Measurements from ENCODE around the gene GOLGA2.
"Not testable (repeated sequence)": the region's sequence is repeated elsewhere in the genome, so short reads cannot be mapped to it uniquely, and the experiment has no call there.

GOLGA2 gene

DNA sequence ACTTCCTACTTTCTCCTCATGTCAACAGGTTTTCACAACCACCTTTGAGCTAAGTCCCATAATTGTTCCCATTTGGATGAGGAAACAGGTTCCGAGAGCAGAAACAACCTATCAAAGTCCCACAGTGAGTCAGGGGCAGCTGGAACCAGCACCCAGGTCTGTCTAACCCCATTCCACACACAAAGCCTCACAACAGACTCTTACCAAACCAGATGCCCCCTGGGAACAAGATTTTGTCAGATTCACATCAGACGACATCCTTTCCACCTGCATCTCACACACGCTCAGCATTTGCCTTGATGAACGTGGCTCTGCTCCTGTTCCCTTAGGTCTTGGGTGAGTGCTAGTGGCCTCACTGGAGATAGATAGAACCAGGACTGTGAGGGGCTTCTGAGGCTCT, 17.3 kb upstream of the GOLGA2 start:
- DNase-seq, result no peak

DNA sequence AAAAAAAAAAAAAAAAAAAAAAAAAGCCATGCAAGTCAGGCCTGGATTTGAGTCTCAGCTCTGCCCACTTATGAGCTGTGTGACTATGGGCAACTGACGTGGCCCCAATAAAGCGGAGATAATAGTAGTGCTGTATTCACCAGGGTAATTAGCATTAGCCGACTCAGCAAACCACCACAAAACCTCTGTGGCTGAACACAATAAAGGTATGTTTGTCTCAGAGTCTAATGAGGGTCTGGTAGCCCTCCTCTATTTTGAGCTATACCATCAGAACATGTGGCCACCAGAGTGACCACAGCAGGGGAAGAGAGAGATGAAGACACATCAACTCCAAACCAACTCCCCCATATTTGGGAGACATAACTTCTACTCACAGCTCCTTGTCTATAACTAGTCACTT, 16.2 kb upstream of the GOLGA2 start:
- DNase-seq, result no peak

DNA sequence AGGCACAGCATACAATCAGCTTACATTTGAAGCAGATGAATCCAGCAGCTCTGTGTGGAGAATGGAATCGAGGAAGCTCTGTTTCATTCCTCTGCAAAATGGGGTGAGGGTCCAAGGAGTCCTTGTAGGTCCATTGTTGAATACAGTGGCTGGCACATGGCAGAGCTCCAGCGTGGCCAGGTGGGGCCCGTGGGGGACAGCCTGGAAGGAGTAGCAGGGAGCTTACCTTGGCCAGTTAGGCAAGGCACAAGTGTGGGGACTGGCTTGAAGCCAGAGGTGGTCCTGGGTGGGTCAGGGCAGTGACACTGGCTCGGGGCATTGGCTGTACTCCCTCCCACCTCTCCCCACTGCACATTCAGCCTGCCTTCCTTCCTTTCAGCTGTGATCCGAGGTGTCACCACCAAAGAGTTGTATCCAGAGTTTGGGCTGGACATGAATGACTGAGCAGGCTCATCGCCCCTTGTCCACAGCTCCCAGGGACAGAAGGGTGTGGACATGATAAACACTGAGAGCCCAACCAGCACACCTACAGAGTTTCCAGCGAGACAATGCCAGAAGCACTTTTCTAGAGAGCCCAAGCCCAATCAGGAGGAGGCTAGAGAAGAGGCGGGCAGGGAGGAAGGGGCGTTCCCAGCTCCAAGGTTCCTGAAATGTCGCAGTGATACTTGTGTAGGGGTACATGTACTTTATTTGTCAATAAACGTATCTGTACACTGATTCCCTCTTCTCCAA, 12.6 kb upstream of the GOLGA2 start:
- no peak for DNase-seq

DNA sequence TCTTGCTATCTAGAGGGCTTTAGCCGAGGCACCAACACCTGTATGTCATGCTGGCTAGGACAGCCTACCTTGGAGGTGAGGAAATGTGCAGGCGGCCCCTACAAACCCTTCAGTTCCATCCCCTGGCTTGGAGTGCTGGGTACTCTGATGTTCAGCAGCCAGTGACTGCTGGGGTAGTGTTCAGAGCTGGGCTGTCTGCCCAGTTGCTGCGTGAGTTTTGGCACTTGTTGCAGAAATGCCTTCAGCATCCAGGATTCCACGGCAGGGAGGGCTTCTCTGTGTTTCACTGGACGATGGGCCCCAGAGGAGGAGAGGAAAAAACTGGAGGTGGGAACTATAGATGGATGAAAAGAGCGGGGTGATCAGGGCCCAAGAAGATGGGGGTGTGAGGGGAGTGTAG, 10.6 kb upstream of the GOLGA2 start:
- no peak for DNase-seq

DNA sequence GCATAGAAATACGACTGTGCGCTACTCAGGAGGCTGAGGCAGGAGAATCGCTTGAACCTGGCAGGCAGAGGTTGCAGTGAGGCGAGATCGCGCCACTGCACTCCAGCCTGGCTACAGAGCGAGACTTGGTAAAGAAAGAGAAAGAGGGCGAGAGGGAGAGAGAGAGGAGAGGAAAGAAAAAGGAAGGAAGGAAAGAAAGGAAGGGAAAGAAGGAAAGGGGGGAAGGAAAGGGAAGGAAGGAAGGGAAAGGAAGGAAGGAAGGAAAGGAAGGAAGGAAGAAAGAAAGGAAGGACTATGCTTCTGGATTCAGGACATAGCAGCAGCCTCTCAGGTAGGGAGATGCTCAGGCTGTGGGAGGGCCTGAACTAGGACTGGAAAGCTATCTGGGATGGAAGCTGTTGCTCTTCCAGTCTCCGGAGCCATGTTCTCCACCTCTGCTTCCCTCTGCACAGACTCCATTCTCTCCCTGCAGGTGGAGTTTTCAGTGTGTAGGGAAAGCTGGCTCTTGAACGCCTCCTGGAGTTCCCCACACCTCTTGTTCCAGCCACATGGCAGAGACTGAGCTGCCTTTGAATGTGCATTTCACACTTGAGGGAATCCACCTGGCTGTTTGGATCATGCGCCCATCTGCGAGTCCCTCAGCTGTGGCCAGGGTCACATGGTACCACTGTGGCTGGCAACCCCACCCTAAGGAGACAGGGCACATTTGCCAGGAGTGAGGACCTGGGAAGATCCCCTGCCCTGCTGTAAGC, 9.4 kb upstream of the GOLGA2 start:
- no peak for DNase-seq

DNA sequence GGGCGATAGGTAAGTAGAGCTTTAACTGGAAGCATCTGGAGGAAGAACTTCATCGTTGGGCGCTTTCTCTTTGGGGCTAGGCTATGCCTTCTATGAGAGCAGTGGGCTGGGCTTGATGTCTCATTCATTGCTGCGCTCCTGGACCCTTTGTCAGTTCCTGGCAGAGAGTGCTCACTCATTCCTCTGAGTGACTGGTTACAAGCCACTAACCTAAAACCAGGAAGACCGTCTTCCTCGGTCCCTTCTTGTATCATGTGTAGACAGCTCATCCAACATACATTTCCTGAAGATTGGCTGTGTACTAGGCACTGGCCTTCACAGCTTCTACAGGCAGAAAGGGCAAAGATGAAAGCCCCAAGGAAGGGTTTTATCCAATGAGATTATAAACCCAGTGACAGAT, 6.7 kb upstream of the GOLGA2 start:
- DNase-seq, result no peak

DNA sequence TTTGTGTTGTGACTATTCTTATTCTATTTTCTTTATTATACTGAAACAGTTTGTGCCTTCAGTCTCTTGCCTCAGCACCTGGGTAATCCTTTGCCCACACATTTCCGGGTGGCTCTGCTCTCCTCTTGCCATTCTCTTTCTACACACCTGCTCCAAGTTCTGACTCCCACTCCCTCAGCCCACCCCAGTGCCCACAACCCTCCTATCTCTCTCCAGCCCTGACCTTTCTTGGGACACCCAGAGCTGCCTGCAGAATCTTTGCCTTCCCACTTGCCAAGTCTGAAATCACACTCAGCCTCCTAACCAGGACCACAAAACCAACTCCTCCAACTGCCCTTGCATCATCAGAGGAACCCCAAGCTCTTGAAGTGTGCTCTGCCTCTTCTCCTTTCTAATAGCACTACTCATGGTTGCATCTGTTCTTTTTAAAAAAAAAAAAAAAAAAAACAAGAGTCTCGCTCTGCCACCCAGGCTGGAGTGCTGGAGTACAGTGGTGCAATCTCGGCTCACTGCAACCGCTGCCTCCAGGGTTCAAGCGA, 4.3 kb upstream of the GOLGA2 start:
- DNase-seq, result no peak

DNA sequence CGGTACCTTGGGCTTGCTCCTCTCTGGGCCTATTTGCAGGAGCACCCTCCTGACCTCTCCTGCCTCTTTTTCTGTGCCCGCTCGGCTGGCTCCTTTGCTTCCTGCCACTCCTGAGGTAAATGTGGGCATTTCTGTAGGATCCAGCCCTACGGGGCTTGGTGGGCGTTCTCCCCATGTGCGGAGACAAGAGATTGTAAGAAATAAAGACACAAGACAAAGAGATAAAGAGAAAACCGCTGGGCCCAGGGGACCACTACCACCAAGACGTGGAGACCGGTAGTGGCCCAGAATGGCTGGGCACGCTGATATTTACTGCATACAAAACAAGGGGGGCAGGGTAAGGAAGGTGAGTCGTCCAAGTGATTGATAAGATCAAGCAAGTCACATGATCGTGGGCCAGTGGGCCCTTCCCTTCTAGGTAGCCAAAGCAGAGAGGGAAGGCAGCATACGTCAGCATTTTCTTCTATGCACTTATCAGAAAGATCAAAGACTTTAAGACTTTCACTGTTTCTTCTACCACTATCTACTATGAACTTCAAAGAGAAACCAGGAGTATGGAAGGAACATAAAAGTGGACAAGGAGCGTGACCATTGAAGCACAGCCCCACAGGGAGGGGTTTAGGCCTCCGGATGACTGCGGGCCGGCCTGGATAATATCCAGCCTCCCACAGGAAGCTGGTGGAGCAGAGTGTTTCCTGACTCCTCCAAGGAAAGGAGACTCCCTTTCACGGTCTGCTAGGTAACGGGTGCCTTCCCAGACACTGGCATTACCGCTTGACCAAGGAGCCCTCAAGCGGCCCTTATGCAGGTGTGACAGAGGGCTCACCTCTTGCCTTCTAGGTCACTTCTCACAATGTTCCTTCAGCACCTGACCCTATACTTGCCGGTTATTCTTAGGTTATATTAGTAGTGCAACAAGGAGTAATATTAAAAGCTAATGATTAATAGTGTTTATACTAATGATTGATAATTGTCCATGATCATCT, 3.6 kb upstream of the GOLGA2 start:
- DNase-seq, result not testable (repeated sequence)

DNA sequence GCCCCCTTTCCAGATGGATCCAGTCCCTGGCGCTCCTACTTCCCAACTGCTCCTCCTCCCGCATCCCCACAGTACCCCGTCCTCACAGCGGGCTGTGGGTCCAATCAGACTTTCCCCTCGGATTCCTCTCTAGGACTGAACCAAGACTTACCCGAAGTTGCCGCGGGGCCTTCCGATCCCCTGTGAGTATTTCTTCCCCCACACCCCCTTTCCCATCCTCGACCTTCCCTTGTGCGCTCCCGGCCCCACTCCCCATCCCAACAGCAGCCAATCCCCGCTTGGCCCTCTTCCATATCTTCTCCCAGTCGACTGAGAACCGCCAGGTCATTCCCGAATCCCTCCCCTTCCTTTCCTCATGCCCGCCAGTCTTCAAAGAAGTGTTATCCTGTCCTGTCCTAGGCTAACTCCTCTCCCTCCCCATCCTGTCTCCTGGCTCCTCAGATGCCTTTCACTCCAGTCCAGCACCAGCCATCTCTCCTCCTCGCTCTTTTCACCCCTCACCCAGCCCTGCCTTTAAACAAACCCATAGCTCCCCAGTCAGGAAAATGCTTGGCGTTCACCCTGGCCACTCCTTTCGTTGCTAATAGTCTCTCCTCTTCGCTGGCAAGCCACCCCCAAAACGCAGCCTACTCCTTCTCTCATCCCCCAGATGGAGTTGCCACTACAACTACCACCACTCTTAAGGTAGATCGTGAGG, 915 bp upstream of the GOLGA2 start:
- no peak for DNase-seq

DNA sequence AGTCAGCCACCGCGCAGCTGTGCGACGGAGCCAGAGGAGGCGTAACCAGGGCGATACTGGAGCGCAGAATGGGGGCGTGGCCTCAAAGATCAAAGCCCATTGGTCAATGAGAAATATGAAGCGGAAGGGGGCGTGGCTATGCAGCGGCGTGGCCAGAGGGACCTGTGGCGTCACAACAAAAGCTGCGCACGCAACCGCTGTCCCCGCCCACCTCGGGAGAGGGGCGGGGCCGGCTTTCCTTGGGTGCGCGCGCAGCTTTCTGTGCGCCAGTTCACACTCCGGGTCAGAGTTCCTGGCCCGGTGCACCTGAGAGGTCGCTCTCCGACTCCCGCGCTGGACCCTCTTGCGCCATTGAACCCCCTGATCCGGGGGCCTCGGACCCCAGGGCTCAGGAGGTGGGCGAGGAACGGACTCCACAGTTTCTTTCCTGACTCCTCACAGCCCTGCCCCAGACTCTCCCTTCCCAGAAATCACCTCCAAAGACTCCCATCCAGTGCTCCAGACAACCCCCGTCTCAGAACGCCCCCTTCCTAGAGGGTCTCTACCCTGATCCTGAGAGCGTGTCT, 284 bp upstream of the GOLGA2 start, which contains the start of gene SWI5:
Gene SWI5, plus strand, starts transcription at position 269 of the 566 bp plus-strand sequence.
- DNase-seq, result peak; percentile 98

DNA sequence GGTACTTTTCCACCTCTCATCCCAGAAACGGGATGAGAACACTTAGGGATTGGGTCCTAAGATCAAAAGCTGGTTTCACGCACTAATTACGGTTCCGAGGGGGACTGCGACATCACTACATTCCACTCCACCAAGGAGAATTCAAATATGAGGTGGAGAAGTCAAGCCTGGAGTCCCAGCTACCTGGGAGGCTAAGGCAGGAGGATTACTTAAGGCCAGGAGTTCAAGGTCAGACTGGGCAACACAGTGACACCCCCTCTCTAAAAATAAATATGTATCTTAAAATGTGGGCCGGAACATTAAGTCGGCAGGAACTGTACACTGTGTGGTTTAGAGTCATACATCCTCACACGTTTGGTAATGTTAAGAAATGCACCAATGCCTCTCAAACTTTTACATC, 1.6 kb downstream of the GOLGA2 start:
- DNase-seq, result no peak

DNA sequence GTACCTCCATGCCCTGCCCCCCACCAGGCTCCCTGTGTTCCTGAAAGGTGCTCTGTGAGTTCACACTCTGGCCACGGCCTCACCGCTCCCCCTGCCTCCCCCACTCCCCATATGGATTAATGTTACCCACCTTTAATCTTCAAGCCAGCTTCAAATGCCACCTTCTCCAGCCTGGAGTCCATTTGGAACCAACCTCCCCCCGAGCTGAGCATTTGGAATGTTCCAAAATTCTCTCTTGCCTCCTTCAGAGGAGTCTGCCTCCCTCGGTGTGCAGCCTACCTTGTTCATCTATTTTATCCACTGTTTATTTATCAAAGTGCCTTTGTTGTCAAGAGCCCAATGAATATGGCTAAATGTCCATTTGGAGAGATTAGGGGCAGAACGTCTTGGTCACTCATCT, 4.3 kb downstream of the GOLGA2 start:
- no peak for DNase-seq

DNA sequence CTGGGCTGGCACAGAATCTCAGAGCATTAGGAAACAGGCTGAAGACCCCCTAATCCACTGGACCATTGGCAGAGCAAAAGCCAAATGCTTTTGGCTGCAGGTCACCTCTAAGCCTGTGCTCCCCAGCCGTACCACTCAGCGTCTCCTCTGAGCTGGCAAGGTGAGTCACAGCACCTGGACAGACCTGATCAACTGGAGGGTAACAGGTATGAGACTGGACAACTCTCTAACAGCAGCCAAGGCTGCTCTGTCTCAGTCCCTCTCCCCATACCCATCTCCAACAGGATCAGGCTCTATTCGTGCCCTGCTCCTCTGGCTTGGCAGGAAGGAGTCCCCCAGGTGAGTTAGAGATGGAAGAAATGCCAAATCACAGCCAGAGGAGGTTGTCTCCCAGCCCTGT, 4.7 kb downstream of the GOLGA2 start:
- no peak for DNase-seq

DNA sequence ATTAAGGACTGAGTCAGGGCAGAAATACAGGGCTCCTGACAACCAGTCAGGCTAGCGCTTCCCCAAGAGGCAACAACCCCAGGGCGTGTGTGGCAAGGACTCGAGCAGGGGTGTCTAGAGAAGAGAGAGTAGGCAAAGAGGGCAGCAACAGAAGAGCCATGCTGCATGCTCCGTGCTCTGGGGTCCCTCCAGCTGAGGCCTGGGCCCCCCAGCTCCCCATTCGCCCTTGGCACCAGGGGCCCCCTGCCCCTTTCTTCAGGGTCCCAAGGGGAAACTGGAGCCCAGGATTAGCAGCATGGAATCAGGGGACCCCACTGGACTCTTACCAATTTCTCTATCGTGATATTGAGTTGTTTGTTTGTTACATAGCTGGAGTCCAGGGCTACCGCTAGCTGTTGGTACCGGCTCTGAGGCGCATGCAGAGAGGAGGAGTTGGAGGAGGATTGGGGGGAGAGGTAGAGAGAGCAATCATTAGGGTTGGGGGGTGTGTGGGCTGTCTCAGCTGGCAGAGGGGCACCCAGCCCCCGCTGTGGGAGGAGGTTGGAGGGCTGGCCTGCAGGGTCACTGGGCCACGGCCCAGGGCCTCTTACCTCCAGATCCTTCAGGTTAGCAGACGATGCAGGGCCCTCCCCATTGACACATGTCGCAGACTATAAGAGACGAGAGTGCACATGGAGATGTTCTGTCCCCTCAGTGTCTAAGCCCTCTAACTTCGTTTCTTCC, 8.8 kb downstream of the GOLGA2 start:
- DNase-seq, result no peak

DNA sequence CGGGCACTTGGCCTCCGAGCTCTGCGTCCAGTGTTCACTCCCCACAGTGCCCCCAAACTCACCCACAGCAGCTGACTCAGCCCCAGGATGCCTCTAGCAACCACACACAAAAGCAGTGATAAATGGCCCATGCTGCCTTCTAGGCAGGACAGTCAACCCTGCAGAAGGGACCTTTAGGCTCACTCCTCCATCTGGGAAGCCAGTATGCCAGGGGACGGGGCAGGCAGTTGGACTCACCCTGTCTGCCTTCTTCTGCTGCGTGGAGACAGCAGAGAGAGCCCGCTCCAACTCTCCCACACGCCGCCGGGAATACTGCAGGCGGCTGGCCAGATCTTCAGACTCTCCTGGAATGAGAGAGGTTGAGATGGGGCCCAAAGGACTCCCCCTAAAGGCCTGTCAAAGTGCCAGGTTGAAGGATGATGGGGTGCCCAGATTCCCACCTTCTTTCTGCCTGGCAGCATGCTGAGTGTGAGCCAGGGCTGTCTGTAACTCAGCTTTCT, 10.4 kb downstream of the GOLGA2 start:
- DNase-seq, result no peak

DNA sequence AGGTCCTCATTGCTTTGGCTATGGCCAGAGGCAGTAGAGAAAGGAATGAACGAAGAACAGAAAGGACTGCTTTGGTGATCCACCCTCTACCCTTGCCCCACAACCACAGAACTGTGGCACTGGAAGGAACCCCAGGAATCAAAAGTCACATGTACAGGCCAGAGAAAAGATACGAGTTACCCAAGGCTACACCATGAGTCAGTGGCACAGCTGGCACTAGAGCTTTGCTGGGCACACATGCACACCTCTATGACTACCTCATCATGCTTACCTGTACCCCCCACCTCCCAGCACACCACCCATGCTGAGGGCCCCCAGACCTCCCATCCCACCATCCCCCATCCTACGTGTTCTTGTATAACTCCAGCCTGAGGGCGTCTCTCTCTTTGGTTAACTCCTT, 13.1 kb downstream of the GOLGA2 start:
- no peak for DNase-seq

DNA sequence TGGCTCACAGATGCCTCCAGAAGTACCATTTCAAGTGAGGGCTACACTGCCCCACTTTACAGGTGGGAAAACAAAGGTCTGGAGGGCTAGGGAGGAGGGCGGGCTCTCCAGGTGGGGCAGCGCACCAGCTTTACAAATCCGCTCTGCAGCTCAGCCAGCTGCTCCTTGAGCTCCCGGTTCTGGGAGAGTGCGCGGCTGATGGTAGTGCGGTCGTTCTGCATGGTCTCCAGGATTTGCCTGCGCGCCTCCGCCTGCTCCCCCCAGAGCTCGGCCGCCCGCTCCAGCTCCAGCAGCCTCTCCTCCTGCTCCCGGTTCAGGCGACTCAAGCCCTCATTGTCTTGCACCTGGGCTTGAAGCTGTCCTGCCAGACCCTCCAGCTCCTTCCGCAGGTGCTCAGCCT, 15.5 kb downstream of the GOLGA2 start:
- DNase-seq, result no peak

DNA sequence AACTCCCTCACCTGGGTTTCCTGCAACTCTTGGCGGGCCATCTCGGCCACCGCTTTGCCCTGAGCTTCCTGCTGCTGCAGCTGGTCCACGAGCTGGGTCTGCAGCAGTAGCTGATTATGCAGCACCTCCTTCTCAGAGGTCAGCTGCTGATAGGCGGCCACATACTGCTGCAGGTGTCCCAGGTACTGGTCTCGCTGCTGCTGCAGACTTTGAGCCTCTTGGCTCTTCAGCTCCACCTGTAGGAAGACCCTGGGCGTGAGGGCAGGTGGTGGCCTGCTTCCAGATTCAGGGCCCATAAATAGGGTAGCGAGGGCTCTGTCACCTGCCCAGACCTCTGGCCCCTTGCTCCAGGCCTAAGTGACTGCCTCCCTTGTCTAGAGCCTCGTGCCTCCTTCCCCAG, 16.7 kb downstream of the GOLGA2 start:
- no peak for DNase-seq

DNA sequence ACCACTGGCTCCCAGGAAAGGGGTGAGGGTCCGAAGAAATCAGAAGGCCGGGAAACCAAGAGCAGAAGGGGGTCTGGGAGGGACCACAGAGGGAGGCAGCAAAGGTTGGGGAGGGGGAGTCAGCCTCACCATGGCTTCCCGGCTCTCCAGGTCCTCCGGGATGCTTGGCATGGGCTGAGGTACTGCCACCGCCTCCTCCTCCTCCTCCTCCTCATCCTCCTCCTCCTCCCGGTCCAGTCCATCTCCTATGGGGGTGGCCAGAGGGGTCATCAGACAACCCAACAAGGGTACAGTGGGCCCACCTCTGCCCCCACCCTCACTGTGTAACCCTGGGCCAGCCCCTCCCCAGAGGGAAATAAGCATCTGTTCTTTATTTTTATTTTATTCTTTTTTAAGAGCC, 17.5 kb downstream of the GOLGA2 start:
- DNase-seq, result no peak

DNA sequence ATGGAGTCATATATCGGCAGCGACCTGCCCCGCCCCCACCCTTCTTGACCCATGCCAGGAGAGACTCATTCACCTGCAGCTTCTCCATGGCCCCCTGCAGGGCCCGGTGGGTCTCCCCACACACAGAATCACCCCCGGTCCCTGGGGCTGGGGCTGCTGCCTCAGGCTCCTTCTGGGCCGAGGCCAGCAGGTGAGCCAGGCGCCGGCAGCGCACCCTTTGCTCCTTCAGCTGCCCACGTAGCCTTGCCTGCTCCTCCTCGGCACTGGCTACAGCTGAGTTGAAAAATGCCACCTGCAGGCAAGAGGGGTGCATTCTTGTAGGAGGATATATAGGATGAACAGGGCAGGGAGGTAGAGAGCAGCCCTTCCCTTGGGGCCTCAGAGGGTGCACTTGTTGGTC, 17.9 kb downstream of the GOLGA2 start:
- no peak for DNase-seq

All from SHP77 (cell line).